Measurements from ENCODE around the gene NOTCH4.

Gene NOTCH4

DNA sequence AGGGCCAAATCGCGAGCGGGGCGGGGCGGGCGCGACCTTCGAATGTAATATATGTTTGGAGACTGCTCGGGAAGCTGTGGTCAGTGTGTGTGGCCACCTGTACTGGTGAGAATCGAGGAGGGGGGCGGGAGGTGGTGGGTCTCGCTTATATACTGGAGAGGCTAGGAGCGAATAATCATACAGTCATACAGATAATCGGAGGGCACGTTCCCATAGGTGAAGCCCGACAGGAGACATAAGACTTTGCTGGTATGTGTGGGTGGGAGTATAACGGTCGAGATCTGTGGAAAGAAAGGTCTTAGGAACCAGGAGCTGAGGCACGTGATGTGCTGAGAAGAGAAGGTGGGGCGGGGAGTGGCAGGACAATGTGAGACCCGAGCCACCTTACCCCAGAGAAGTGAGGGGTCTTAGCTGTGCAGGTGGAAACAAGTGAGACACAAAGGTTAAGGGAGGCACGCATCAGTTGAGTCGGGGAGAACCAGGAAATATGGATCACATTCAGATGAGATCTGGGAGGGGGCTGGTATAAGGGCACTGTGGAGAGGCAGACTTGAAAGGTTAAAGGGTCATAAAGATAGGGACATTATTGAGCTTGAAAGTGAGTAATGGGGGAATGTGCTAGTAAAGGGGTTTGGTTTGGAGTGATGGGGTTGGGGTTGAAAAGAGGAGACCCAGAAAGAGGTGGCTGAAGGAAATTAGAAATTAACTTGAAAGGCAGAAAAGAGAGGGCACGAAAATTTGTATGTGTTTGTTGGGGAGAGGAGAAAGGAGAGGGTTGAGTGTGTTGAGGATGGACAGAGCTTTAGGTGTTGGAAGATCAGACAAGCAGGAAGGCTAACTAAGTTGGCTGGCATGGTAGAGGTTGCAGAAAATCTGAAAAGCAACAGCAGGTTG lies 45.1 kb downstream of the NOTCH4 start:
- DNase-seq: no peak

DNA sequence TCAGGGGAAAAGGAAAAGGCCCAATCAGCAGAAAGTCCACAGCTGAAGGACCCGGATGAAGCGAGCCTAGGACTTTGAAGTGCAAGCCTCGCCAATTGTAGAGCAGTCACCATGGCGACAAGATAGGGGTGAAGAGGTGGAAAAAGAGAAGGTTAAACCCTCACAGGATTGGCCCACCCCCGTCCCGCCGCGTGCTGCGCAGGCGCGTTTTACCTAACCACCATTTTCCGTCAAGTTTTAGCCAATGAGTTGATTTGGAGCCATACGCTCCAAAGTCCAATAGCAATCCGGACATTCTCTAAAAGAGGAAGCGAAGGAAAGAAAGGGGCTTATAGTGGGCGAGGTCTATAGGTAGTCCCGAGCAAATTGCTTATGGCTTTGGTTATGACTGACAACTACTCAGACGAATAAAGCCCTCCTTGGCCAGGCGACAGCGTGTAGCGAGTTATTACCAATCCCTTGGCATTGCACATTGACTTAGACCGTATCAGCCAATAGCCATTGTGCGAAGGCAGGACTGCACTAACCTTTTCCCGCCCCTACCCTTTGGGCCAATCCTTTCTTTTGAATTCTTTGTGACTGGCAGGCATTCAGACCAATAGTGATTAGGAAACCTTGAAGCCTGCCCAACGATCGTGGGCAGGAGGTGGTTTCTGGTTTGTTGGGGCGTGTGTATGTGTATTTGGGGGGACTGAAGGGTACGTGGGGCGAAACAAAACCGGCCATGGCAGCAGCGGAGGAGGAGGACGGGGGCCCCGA lies 45.9 kb downstream of the NOTCH4 start, which contains the start of gene RNF5:
Gene RNF5, plus strand, starts transcription at position 618 of the 759 bp plus-strand sequence. Its CDS starts 107 bp downstream, at position 725.
- peak; percentile 98 to 100 for DNase-seq

DNA sequence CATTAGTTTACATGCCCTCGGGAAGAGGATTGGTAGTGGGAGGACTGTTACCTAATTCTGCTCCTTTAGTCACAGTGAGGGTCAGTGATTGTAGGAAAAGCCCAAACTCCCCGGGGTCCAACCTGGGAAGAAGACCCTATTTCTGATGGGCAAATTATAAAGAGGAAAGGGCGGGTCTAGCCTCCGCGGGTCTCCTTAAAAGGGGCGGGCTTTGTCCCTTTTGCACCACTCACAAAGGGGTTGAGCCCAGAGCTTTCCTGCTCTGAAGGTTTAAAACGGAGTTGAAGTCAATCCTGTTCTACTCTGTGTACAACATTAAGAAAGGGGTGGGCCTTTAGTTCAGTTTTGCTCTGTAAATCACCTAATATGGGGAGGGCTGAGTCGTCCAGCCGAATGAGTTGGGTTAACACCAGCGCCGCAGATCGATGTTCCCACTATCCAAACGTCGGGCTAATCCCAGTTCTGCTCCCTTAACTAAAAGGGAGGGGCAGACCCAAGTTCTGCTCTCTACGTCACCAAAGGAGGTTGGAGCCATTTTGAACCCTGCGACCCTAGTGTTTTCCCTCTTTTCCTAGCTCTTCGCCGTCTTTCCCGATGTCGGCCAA lies 46.6 kb downstream of the NOTCH4 start:
- DNase-seq: no peak

DNA sequence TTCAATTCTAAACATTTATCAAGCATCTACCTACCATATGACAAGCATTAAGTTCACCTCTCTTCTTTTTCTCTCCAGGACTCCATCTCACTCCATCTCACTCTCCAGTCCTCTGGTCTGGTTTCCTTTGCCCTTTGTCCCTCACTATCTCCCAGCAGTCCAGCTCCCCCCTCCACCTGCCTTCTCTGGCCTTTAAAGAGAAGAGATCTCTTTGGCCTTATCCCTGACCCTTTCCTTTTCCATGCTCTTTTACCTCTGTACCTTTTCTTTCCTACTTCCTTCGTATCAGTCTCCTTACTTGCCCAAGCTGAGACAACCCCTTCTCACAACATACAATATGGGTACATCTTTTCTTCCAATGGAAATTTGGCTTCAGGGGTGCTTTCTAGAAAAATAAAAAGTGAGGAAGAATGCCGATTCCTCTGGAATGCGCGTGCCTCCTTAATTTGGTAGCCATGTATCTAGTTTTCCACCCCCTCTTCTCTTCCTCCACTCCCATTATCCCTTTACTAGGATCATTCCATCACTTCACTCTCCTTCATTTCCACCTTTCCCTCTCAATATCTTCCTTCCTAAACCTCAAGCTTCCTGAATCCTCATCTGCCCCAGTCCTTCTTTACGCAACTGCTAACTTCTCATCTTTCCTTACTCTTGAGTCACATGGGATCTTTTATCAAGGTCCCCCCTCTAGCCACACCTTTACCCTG lies 47.2 kb downstream of the NOTCH4 start:
- DNase-seq: no peak

DNA sequence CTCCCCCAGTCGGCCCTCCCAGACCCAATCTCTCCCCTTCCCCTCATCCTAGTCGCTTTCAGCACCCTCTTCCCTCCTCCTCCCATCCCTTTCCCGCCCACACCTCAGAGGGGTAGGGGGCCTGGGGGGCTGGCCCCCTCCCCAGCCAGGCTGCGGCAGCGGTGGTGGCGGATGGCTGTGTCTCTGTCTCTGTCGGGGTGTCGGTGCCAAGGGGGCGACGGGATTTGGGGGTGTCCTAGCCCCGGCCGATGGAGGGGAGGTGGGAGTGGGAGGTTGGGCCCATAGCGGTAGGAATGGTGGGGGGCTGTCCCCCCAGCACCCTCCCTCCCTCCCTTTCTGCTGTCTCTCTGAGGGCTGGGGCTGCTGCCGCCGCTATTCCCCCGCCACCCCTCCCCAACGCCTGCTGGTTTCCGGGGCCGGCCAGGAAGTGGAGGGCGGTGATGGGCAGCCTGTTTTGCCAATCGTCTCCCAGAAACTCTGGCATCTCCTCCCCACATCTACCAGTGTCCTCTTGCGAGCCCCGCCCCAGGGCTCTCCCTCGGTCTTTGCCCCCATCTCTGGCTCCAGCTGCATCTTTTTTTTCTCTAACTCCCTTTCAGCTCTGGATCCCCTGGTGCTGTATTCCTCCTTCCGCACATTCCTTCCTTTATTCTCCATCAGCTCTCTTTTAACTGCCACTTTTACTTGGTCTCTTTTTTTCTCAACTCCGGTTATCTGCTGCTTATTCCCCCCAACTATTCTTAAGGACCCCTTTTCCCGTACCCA lies 48.0 kb downstream of the NOTCH4 start, which contains the start of gene AGPAT1:
Gene AGPAT1, minus strand, starts transcription at position 374 of the 765 bp plus-strand sequence. CDS start 4,588 bp downstream, outside the sequence.
- peak; percentile 88 to 92 for DNase-seq

DNA sequence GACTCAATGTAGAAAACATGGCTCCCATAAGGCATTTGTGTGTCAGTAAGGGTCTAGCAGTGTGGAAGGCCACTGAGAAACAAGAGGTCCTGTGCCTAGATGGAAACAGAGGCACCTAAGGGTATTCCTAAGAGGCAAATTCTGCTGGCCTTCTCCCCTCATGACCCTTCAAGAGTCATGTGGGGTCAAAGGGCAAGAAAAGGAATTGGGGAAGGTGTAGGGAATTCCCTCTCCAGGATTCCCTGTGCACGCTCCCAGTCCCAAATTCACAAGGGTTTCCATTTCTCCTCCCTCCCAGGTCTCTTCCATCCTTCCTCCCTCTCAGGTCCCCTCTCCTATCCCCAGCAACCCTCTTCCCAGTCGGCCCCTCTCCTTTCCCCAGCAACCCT lies 48.6 kb downstream of the NOTCH4 start:
- no peak for DNase-seq

DNA sequence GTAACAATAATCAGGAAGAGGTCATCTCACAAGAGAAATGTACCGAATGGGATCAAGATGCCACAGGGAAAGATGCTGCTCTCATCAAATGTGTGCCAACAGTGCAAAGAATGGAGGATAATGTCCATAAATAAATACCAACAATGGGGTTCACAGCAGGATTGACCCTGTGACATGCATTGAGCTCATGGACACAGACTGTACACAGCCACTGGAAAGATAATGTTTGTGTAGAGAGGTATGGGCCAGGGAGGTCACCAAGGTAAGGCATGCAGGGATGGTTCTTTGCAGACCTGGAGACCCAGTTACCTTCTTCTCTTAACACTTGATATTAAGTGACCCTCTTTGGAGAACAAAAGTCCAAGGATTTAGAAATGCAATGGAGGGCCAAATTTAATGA lies 49.5 kb downstream of the NOTCH4 start:
- no peak for DNase-seq

DNA sequence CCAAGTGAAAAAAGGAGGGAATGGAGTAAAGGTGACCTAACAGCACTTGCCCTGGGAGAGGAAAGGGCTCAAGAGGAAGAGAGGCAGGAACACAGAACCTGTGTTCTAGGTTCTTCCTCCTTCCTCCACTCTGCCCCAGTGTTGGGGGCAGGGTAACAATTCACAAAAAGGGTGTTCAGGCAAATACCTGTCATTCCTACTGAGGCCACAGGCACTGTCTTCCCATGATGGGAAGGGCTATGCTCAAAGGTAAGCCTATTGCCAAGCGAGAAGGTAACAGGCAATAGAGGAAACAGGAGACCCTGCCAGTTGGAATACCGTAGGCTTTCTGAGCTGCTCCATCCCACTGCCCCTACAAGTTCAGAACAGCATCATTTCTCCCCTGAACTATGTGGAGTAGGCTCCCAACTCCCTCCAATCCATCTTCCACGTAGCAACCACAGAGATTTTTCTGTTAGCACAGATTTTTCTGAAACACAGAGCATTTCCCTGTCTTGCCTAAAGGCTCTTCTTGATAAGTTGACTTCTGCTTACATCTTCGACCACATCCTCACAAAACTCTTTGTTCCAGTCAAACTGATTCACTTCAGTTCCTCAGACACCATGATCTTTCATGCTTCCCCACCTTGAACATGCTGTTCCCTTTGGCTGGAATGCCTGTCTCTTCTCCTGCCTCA lies 50.7 kb downstream of the NOTCH4 start:
- no peak for DNase-seq

DNA sequence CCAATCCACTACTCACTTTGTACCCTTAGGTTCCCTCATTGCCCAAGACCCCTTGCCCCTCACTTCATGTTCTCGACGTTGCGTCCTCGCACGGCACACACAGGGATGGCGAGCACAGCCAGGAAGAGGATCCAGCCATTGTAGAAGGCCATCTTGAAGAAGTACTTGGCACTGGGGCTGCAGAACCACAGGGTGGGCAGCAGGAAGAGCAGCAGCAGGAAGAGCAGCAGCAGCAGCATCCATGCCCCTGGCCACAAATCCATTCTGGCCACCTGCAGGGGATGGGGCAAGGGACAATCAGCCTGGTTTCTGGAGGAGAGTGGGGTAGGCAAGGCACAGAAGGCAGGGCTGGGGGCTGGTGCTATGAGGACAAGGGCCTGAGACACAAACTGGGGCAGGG lies 52.6 kb downstream of the NOTCH4 start:
- no peak for DNase-seq

DNA sequence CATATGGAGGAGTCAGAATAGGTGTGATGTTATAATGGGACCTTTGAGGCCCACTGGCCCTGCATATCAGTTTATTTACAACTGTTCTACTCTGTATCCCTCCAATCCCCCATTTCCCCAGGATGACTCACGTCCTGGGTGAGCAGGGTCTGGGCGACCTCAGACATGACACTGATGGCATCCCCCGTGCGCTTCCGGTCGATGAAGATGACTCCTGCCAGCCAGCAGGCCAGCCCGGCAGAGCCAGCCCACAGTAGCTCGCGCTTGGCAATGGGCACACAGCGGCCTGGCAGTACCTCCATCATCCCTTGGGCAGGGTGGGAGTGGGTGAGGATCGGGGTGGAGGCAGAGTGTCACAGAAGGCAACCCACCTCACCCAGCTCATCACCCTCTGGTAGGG lies 53.6 kb downstream of the NOTCH4 start:
- no peak for DNase-seq

DNA sequence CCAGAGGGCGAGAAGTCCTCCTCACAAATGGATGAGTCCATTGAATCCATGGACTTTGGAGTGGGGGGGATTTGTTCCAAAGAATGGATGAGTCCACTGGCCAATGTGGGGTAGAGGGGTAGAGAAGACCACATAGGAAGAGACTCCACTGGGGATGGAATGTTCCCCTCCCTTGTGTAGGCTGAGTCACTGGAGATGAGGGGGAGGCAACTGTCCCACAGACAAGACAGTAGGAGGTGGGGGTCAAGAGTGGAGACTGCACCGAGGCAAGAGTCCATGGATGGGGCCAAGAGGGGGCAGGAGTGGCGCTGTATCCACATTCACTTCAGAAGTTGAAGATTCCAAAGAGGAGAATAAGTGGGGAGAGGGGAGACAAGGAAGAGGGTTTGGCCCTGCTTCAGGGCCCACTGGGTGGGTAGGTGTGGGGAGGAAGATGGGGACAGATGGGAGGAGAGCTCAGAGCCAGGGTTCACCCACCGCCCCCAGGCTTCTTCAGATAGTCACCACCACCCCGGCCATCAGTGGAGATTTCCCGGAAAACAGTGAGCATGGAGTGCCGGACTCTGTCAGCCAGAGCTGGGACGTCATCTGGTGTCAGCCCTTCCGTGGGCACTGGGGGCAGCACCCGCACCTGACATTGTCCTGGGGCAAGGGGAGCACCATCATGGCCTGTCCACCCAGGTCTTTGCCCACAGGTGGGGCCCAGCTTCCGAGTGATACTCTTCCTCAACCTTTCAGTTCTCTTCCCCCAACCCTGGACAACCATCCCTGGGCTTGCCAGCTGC lies 54.9 kb downstream of the NOTCH4 start:
- DNase-seq: no peak

DNA sequence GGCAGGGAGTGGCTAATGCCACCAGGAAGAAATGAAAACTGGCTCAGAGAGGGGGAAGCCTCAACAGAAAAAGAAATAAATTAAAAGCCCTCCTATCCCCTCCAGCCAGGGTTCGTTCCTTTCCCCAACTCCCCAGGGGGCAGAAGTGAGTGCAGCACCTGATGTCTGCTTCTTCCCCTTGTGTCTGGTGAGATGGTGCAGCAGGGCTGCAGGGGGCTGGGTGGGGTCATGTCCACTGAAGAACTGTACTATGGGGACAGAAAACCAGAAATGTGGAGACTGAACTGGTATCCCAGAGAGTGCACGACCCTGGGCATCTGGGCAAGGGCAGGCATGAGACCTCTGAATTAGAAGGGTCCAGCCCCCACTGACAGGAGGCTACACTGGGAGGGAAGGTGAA lies 55.5 kb downstream of the NOTCH4 start:
- DNase-seq: no peak

DNA sequence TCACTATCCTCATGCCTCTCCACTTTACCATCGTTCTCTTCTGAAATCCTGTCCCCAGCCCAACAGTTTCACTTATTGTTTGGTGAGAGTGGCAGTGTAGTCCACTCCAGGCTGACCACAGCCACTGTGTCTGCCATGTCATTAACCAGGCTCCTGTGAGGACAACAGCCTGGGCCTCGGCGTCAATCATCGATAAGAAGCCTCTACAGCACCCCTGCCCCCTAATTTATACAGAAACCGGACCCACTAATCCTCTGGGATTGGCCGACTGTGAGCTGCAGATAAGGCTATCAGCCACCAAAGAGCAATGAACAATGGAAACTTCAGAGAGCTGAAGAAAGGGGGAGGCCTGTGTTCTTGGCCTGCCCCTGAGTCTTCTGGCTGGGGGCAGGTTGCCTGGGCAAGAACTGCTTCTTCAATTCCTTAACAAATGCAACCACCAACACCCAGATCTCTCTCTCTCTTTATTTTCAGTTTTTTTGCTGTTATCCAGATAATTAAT lies 56.1 kb downstream of the NOTCH4 start:
- DNase-seq: no peak

DNA sequence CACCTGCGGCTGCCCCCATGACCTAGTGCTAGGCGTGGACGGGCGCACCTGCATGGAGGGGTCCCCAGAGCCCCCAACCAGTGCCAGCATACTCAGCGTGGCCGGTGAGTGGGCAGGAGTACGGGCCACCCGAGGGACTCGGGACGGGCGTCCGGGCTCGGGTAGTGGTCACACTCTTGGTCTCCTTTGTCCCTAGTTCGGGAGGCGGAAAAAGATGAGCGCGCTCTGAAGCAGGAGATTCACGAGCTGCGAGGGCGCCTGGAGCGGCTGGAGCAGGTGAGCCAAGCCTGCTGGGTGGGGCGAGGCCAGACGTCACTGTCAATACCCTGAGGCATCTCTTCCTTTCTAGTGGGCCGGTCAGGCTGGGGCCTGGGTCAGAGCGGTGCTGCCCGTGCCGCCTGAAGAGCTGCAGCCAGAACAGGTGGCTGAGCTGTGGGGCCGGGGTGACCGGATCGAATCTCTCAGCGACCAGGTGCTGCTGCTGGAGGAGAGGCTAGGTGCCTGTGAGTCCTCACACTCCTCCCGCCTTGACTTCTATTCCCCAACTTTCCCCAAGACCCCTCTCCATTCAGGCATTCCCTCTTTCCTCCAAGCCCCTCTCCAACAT lies 56.6 kb downstream of the NOTCH4 start:
- DNase-seq: no peak

DNA sequence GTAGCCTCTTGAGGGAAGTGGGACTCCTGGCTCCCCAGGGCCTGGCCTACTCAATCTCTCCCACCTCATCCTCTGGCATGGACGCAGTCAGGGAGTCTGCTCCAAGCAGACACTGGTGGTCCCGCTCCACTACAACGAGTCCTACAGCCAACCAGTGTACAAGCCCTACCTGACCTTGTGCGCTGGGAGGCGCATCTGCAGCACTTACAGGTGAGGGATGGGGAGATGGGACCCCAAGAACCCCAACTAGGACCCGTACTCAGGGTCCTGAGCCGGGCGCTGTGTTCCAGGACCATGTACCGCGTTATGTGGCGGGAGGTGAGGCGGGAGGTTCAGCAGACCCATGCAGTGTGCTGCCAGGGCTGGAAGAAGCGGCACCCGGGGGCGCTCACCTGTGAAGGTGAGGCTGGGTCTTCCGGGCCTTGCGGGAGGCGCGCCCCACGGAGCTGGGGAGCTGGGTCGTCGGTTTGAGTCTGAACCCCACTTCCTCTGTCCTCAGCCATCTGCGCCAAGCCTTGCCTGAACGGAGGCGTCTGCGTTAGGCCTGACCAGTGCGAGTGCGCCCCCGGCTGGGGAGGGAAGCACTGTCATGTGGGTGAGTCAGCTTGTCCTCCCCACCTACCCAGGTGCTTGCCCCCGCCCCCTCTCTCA lies 57.3 kb downstream of the NOTCH4 start:
- no peak for DNase-seq

DNA sequence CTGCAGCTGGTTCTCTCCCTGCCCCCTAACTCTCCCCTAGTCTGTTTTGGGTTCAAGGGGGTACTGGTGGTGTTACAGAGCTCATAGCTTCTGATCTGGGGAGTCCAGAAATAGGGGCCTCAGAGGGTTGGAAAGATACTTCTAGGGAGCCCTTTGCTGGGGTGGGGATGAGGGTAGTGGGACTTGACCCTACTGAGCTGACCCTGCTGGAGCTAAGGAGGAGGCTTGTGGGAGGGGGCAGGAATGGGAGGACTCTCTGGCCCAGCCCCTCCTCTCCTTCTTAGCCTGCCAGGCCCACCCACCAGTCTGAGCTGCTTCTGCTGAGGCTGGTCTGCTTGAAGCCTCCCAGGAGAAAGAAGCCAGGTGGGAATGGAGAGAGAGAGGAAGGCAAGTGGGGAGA lies 59.6 kb downstream of the NOTCH4 start, which contains the start of gene EGFL8:
Gene EGFL8, plus strand, starts transcription at position 301 of the 400 bp plus-strand sequence. CDS start 1,571 bp downstream, outside the sequence.
- DNase-seq: no peak

DNA sequence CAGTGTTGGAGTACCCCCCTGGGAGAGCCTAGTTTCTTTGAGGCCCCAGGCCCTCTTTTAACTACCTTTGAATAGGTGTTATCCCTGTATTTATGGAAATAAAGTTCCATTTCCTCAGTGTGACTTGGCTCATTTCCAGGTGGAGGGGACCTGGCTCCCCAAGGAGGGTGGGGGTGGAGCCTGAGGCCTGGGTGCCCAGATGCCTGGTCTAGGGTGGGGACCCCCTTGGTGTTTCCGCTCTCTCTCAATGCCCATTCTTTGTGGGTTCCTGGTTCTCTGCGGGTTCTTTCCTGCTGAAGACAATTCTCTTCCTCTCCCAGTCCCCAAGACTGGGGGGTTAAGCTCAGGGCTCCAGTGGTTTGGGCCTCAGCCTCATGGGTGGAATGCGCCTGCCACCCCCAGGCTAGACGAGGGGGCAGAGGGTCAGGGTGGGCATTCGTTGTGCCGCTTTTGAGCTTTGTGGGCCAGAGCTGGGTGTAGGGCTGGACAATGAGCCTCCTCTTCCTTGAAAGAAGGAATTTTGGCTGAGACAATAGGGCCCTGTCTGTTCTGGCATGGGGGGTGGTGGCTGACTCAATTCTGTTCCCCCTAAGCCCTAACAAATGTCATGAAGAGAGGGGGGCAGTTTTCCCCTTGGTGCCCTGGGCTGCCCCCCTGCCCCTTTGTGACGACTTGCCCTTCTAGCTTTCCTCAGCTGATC lies 60.2 kb downstream of the NOTCH4 start:
- DNase-seq: no peak

DNA sequence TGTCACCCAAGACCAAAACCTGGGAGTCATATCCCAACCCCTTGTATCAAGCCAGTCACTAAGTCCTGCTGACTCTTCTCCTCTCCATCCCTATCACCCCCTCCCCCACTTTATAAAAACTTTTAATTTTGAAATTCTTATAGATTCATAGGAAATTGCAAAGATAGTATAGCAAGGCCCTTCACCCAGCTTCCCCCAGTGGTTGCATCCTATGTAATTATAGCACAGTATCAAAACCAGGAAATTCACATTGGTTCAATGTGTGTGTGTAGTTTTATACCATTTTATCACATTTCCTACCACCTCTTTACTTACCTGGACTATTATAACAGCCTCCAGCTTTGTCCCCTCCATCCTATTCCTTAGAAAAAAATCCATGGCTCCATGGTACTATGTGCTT lies 65.8 kb downstream of the NOTCH4 start:
- DNase-seq: no peak

DNA sequence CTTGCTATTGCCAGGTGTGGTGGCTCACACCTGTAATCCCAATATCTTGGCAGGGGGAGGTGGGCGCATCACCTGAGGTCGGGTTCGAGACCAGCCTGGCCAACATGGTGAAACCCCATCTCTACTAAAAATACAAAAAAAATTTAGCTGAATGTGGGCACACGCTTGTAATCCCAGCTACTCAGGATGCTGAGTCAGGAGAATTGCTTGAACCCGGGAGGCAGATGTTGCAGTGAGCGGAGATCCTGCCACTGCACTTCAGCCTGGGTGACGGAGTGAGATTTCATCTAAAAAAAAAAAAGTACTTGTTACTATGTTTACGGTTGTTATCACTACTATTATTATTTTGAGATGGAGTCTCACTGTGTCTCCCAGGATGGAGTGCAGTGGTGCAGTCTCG lies 67.0 kb downstream of the NOTCH4 start:
- DNase-seq: no peak

Measured in cerebellar nuclear complex (tissue), 1 donor.